ENCODE results near the gene ADPRHL1. TPM values are rescaled to one million over a fixed set of nuclear protein-coding genes. Genes with fewer than 3 reads are reported as not detected.

The ADPRHL1 gene
- polyA plus RNA-seq, 3 donors, result 0.15 to 0.52 (median 0.27) TPM

GRCh38 chr13:113378825-113379224 lies 74.5 kb downstream of the ADPRHL1 start:
- Histone ChIP-seq H3K4me3 (replicated peaks in 1 of 3; ENCODE audit: low read depth in 2 of 3, low read length in 3 of 3) (no peak overlapping the region), H3K4me2 (replicated peaks; ENCODE audit: extremely low read depth, low read length, poor library complexity, severe bottlenecking) (no peak overlapping the region), H3K9ac (ENCODE audit: insufficient read depth, low read length, poor library complexity, severe bottlenecking) (no peak overlapping the region), H3K9me3 (replicated peaks in 1 of 2; ENCODE audit: control insufficient read depth in 1 of 2, insufficient read depth in 1 of 2, low read length in 2 of 2) (no peaks in the 10 kb centered on the region), H4K20me1 (ENCODE audit: insufficient read depth, low read length) (no peaks in the 10 kb centered on the region), H3K36me3 (replicated peaks in 1 of 2; ENCODE audit: control insufficient read depth in 1 of 2, insufficient read depth in 2 of 2, low read length in 2 of 2) (no peaks in the 10 kb centered on the region), H2AFZ (ENCODE audit: insufficient read depth, low read depth, low read length, poor library complexity, severe bottlenecking) (no peak overlapping the region), H3K4me1 (ENCODE audit: control insufficient read depth in 1 of 2, insufficient read depth in 2 of 2, low read length in 2 of 2) (no peaks in the 10 kb centered on the region), H3K79me2 (ENCODE audit: insufficient read depth, low read length) (no peaks in the 10 kb centered on the region), H3K27ac (ENCODE audit: low read depth in 1 of 2, low read length in 2 of 2) (no peak overlapping the region), H3K27me3 (ENCODE audit: control insufficient read depth in 2 of 2, insufficient read depth in 2 of 2, low read length in 2 of 2) (peaks cover 0 to 6% of the 10 kb centered on the region in 2 donors)
- Mint-ChIP-seq H3K9me3 (peaks cover 3 to 20% (median 12%) of the 10 kb centered on the region in 7 donors), H3K4me1 (no peaks in the 10 kb centered on the region), H3K27me3 (ENCODE audit: low read depth in 3 of 3) (peaks cover 13 to 29% (median 20%) of the 10 kb centered on the region in 3 donors), H3K27ac (peak overlapping the region in 1 of 7 donors; percentile 69), H3K4me3 (no peak overlapping the region), H3K36me3 (no peaks in the 10 kb centered on the region)
- WGBS (ENCODE audit: insufficient coverage), result 95% methylated on average over 8 of the region's 10 CpGs
- intact Hi-C loops (cut with micrococcal nuclease), result no loop called here
- no peak for DNase-seq
- no peak for TF ChIP-seq CTCF (IDR thresholded peaks at IDR 0.05)

GRCh38 chr13:113374511-113375175 lies 78.6 kb downstream of the ADPRHL1 start:
- H3K27me3 ChIP-seq (ENCODE audit: control insufficient read depth in 2 of 2, insufficient read depth in 2 of 2, low read length in 2 of 2), result peaks cover 0 to under 1% of the 10 kb centered on the region in 2 donors
- H3K36me3 ChIP-seq (replicated peaks in 1 of 2; ENCODE audit: control insufficient read depth in 1 of 2, insufficient read depth in 2 of 2, low read length in 2 of 2), result no peaks in the 10 kb centered on the region
- intact Hi-C loops (cut with micrococcal nuclease), result no loop called here
- H3K4me1 ChIP-seq (ENCODE audit: control insufficient read depth in 1 of 2, insufficient read depth in 2 of 2, low read length in 2 of 2), result no peaks in the 10 kb centered on the region
- WGBS (ENCODE audit: insufficient coverage), result 84% methylated on average over 6 of the region's 8 CpGs
- no peaks in the 10 kb centered on the region for H3K79me2 ChIP-seq (ENCODE audit: insufficient read depth, low read length)
- Mint-ChIP-seq H3K27me3 (ENCODE audit: low read depth in 3 of 3) (peaks cover 8 to 21% (median 13%) of the 10 kb centered on the region in 3 donors), H3K4me1 (no peaks in the 10 kb centered on the region), H3K36me3 (no peaks in the 10 kb centered on the region), H3K9me3 (peaks cover 0 to 9% (median 0%) of the 10 kb centered on the region in 7 donors), H3K27ac (no peak overlapping the region), H3K4me3 (peak overlapping the region in 1 of 2 donors; percentile 25)
- H2AFZ ChIP-seq (ENCODE audit: insufficient read depth, low read depth, low read length, poor library complexity, severe bottlenecking), result no peak overlapping the region
- no peaks in the 10 kb centered on the region for H4K20me1 ChIP-seq (ENCODE audit: insufficient read depth, low read length)
- TF ChIP-seq CTCF (IDR thresholded peaks at IDR 0.05), result no peak
- no peak overlapping the region for H3K27ac ChIP-seq (ENCODE audit: low read depth in 1 of 2, low read length in 2 of 2)
- H3K4me3 ChIP-seq (replicated peaks in 1 of 3; ENCODE audit: low read depth in 2 of 3, low read length in 3 of 3), result no peak overlapping the region
- H3K9me3 ChIP-seq (replicated peaks in 1 of 2; ENCODE audit: control insufficient read depth in 1 of 2, insufficient read depth in 1 of 2, low read length in 2 of 2), result no peaks in the 10 kb centered on the region
- no peak overlapping the region for H3K4me2 ChIP-seq (replicated peaks; ENCODE audit: extremely low read depth, low read length, poor library complexity, severe bottlenecking)
- DNase-seq, result no peak
- no peak overlapping the region for H3K9ac ChIP-seq (ENCODE audit: insufficient read depth, low read length, poor library complexity, severe bottlenecking)

All from CD14-positive monocyte (primary cell).